KBM-7 (cell line): ENCODE measurements around the gene PIK3R5.
A peak's percentile ranks its signal among the peaks of the same experiment; 100 is the strongest.

Source experiments
- DNase-seq: peaks from one replicate; pipeline ENCODE4 v3.0.0-alpha.2; 2015
- in situ Hi-C: fragments of 300-500 bp; cut with MboI; formaldehyde crosslinking; loops from 2 replicates; pipeline ENCODE4 v1.14.3; 2020; ENCODE audit warnings: low sequenced_read_pairs, low pct_unique_long_range_greater_than_20kb, mixed read lengths

PIK3R5 gene

DNA sequence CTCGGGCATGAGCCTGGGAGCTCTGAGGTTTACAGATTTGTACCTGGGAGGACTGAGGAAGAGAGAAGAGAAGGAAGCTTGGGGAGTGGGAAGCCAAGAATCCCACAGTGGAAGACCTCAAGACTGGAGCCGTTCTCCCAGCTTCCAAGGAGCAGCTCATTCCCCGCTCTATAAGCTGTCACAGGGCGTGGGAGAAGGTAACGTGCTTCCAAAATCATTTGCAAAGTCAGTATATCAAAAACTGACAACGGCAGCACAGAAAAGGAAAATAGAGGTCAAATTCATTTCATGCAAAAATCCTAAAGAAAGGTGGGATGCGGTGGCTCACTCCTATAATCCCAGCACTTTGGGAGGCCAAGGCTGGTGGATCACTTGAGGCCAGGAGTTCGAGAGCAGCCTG lies 7.8 kb downstream of the PIK3R5 start:
- in situ Hi-C loops = no loop called here
- DNase-seq = no peak

DNA sequence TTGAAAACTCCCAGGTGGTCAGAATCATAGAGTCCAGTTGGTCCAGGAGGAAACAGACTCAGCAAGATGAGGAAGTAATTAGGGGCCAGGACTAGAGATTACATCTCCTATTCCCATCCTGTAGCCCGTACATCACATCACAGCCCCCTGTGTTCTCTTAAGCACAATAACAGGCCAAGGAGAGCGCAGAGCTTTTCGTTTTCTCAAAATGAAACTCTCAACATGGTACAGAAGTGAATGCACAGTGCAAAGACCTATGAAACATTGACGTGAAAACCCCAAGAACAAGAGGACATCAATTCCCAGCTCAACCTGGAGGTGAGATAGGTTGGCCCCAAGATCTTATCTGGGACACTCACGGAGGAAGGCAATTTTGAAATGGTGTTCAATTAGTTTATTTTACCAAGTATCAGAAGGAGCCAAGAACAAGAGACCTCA lies 9.0 kb downstream of the PIK3R5 start:
- peak; percentile 17 for DNase-seq
- in situ Hi-C loops = no loop called here

DNA sequence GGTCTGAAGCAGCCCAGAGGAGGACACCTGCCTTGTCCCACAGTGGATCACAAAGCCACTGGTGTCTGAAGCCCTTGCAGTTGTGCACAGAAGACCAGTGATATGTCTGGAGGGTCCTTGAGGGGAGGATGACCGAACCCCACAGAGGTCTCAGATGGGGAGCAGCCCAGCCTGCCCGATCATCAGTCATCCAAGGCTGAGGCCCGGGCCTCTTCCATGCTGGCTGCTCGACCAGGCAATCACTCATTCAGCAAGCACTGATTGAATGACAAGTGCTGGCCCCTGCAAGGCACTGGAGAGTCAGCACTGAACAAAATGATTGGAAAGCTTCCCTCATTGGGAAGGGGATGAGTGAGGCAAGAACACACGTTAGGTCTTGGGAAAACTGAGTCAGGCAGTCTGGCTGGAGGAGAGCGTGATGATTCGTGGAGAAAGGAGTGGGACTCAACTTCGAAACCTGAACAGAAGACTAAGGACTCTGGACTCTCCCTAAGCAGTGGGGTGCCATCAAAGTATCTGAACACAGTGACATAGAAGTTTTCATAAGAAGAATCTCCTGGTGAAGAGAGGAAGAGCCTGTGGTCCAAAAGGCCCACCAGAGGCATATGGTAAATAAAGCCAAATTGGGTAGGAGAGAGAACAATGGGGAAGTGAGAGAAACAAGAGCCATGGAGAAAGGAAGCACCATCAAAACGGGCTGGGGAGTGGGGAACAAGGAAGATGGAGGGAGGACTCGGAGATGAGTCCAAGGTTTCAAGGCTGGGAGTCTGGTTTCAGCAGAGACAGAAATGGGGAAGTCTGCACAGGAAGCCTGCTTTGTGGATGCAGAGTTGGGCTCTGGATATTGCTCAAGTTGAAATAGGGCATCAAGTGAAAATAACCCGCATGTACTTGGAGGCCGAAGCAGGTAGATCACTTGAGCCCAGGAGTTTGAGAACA lies 10.2 kb downstream of the PIK3R5 start:
- in situ Hi-C loops = no loop called here
- DNase-seq = peak; percentile 86

DNA sequence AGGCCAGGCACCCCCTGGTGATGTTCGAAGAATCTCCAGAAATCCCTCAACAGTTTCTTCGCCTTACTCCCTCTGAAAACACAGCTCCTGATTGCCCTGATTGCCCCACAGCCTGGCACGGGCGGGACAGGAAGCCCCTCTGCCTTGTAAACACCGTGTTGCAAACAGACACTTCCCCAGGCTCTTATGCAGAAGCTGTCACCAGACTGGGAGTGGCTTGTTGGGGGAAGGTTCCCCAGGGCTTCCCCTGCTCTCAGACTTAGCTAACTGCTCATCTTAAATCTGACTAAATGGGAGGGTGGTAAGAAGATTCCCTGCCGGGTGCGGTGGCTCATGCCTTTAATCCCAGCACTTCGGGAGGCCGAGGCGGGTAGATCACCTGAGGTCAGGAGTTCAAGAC lies 11.2 kb downstream of the PIK3R5 start:
- peak; percentile 90 for DNase-seq
- in situ Hi-C loops = no loop called here

DNA sequence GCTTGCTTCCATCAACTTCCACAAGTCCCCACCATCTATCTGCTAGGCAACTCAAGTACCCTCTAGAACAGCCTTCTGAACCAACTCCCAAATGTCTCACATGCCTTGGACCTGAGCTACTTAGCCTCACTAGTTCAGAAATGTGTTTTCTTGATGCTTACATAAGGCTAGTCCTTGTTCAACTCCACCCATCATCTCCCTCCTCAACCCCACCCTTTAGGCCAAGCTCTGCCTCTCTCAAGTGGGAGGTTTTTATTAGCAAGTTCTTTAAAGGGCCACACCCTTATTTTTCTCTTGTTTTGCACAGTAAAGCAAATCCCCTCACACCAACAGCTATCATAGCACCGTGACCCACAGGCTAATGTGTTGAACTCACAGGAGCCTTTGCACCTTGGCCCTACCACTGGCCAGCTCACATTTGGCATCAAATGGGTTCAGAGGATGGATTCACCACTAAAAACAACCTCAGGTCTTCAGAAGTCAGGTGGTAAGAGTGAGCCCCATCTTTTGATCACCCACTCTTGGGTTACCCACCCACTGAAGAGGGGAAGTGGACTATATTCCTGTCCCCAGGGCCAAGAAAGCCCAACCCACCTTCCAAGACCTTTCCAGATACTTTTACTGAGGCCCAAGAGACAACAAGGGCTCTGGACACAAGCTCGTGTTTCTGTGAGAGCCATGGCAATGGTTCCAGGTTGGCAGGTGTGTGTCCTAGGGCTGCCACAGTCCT lies 12.2 kb downstream of the PIK3R5 start:
- DNase-seq = no peak
- in situ Hi-C loops = no loop called here

DNA sequence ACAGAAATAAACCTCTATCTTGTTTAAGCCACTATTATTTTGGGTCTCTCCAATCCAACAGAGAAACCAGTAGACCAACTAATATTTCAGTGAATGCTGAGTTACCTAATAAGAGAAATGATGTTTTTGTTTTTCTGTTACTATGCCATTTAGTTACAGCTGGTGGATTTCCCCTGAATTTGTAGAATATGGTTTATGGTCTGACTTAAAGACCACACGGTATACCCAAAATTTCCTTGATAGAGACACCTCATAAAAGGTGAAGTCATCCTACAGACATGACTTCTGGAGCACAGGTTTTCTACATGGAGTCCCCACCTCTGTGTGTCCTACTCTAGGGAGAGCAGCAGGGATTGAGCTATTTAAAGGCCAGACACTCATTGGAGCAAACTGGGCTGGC lies 13.3 kb downstream of the PIK3R5 start:
- no peak for DNase-seq
- in situ Hi-C loops = no loop called here

DNA sequence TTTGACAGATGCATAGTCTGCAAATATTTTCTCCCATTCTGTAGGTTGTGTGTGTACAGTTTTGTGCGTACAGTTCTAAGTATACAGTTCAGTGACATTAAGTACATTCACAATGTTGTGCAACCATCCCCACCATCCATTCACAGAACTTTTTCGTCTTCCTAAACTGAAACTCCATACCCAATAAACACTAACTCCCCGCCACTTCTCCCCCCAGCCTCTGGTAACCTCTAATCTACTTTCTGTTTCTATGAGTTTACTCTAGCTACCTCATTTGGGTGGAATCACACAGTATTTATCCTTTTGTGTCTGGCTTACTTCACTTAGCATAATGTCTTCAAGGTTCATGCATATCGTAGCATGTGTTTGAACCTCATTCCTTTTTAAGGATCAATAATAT lies 14.3 kb downstream of the PIK3R5 start:
- DNase-seq = no peak
- in situ Hi-C loops = no loop called here

DNA sequence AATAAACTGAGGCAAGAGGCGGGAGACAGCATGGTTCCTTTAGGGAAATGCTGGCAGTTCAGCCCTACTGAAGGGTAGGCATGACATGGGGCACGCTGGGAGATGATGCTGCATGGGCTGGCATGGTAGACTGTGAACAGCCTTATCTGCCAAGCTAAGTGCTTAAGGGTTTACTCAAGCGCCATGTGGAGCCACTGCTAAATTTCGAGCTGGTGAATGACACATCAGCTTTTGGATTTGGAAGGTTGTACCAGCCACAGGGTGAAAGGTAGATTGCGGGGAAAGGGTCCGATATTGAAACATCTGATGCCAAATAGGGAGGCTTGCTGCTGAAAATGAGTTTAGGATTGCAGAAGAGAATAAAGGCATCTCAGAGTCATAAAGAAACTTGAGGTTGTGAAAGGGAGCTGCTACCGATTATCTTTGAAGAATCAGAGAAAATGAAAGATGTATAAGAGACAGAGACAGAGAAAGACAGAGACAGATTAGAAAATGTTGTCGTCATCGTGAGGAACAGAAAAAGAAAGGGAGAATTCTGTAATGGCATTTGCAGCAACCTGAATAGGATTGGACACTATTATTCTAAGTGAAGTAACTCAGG lies 16.3 kb downstream of the PIK3R5 start:
- no peak for DNase-seq
- in situ Hi-C loops = no loop called here

DNA sequence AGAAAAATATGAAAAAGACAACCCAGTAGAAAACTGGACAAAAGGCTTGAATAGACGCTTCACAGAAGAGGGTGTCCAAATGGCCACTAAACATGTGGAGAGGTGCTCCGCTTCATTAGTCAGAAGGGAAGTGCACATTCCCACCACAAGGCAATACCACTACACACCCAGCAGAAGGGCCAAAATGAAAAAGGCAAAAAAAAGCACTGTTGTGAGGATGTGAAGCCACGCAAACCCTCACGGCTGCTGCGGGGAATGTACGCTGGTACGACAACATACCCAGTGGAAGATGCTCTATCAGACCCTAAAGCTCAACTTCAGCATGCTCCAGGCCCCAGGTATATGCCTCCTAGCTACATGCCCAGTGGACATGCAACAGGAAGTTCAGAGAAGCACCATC lies 17.0 kb downstream of the PIK3R5 start:
- in situ Hi-C loops = no loop called here
- no peak for DNase-seq

DNA sequence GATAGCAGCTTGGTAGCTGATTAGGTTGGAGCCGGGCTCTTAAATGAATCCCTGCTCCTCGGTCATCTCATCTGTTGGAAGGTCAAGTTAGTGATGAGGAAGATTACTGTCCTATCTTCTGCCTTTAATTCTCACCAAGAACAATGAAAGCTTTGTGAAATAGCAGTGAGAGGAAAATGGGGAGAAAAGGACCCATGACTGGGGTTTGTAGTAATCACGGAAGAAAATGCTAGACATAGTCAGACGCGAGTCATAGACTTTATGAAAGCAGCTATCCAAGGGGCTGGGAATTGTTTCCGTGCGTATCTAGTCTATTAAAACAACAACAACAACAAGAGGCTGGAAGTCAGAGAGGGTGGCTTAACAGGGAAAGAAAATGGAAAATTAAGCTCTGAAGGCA lies 18.3 kb downstream of the PIK3R5 start:
- no peak for DNase-seq
- in situ Hi-C loops = no loop called here

DNA sequence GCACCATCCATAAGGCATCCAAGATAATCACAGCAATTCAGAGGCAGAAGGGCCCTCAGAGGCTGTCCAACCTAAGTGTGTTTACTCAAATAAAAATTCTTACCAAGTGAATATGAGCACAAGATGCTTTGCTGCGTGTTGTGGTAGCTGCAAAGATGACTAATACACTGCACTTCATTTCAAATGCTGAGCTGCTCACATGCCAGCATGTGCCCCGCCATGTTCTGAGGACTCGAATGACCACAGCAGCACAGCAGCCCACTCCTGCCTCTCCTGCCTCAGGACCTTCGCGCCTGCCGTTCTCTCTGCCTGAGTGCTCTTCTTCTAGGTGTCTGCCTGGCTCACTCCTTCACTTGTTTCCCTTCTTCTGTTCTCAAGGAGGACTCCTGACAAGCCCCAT lies 19.0 kb downstream of the PIK3R5 start:
- in situ Hi-C loops = no loop called here
- DNase-seq = no peak

DNA sequence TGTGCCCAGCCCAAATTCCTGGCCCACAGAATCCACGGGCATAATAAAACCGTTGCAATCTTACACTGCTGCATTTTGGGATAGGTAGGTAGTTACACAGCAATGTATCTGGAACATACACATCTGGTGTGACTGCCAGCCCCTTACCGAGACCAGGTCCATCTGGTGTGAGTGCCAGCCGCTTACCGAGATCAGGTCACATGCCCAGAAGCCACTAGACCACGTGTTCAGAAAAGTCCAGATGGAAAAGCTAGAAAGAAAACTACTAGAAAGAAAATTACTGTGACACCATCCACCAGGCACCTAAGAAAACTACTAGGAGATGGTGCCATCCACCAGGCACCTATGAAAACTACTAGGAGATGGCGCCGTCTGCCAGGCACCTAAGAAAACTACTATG lies 19.4 kb downstream of the PIK3R5 start:
- in situ Hi-C loops = no loop called here
- DNase-seq = no peak

DNA sequence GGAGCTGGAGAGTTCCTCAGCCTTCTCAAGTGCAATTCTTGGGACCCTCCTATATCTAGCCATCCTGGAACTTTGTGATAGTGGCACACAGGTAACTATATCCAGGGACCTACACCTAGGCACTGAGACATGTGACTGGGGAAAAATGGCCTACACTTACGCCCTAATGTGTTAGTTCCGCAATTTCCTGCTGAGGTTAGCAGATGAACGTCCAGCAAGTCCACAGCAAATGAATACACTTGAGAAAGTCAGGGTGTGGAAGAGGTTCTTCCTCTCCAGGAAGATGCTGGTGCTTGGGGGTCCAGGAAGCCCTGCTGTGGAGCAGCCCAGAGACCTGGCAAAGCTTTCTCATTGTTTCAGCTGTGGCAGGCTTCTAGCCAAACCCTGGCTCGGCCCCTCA lies 20.8 kb downstream of the PIK3R5 start:
- DNase-seq = no peak
- in situ Hi-C loops = no loop called here

DNA sequence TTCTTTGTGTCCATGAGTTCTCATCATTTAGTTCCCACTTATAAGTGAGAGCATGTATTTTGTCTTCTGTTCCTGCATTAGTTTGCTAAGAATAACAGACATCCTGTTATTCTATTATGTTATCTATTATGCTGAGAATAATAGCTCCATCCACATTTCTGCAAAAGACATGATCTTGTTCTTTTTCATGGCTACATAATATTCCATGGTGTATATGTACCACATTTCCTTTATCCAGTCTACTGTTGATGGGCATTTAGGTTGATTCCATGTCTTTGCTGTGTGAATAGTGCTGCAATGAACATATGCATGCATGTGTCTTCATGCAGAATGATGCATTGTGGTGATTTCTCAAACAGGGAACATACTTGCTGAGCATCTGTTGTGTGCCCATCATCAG lies 21.4 kb downstream of the PIK3R5 start:
- in situ Hi-C loops = no loop called here

DNA sequence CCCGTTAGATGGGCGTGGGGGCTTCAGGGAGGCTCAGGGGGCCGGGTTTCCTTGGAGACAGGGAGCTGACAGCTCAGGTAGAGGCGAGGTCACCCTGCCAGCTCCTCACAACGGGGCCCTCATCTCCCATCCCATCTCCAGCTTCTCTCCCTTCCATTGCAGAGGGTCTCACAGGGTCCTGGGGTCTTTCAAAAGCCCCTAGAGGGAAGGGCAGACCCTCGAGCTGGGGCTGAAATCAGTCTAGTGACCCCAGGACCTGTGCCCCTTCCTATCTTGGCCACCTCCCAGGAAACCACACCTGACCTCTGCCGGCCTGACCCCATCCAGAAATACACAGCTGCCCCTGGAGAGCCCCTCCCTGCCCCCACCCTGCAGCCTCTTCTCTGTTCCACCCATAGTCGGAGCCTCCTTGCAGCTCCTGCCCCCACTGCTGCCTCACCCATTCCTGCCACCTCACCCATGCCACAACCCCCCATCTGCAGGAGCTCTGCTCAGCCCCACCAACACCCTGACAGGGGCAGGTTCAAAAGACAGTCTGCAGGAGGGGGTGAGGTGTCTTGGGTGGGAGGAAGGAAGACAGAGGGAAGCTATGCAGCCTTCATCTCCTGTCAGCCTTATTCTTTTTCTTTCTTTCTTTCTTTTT lies 23.4 kb downstream of the PIK3R5 start:
- no peak for DNase-seq
- in situ Hi-C loops = no loop called here

More for the DNA sequence above, 21.4 kb downstream of the PIK3R5 start:
- DNase-seq = no peak

DNA sequence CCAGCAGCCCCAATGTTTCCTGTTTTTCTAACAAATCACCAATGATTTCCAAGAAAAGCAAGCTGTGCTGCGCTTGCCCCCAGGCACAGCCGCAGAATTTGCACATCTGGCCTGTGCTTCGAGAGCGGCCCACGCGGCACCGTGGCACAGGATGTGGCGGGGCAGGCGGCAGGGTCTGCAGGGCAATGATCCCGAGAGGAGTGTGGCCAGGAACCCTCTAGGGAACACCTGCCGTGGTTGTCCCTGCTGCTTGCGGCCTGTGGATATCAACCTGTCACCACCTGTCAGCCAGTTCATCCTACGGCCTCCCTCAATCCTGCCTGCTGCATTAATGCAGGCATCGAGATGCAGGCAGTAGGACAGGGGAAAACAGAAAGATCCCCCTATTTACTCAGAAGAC lies 24.0 kb downstream of the PIK3R5 start:
- DNase-seq = peak; percentile 35
- in situ Hi-C loops = no loop called here

DNA sequence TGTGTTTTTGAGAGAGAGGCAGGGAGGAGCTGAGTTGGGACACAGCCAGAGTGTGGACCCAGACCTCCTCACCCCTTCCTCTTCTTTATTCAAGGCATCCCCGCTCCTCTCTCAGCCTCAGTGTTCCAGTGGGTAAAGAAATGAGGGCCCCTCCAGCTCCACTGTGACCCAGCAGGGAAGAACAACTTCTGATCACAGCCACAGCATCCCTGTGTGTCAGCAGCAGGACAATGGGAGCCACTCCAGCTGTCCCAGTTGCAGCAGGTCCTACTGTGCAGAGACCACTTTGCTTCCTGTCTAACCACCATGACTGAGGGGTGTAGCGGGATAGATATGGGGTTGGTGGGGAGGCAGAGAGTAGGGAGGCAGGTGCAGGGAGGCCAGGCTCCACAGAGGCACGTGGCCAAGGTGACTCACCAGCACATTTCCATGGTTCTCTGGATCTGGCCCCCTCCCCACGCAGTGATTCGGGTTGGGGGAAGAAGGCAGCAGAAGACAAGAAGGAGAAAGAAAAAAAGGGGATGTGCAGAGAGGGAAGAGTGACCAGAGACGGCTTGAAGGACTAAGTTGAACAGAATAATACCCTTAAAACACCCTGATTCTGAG lies 24.5 kb downstream of the PIK3R5 start:
- DNase-seq = no peak
- in situ Hi-C loops = no loop called here

DNA sequence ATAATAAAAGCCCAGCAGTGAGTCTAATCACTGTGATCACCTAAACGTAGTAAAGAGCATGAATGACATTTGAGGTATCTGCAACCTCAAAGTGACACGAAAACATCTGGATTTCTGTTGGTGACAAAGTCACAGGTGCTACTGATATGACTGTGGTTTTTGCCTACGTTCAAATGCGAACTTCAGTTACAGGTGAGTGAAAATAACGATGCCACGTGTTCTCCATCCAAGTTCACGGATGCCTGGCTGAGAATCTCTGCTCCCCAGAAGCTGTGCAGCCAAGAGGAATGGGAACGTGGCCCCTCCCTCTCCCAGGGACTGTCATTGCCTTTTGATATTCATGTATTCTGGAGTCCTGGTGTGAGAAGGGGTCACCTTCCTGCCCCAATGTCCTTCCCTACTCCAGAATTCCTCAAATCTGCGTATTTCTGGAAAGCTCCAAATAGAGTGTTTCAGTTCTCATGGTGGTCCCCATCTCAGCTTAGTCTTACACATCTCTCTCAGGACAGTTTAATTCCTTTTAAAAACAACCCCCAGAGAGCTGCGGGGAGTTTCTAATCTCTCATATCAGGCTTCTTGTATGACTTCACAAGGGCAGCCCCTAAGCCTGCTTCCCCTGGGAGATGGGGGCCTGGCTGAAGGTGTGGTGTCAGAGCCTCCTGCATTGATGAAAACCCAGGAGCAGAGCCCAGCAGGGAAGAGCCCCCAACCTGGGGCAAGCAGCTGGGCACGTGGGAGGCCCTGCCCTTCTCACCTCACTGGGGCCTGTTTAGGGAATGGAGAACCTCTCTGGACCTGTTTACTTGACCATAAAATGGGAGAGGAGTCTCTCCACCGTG lies 25.8 kb downstream of the PIK3R5 start:
- DNase-seq = no peak
- in situ Hi-C loops = no loop called here
